ENCODE data around the gene RNF111. TPM values are rescaled to one million over a fixed set of nuclear protein-coding genes. Genes with fewer than 3 reads are reported as not detected.

Gene RNF111
- total RNA-seq, 1 donor from 2014 or later: 14.5 TPM

DNA sequence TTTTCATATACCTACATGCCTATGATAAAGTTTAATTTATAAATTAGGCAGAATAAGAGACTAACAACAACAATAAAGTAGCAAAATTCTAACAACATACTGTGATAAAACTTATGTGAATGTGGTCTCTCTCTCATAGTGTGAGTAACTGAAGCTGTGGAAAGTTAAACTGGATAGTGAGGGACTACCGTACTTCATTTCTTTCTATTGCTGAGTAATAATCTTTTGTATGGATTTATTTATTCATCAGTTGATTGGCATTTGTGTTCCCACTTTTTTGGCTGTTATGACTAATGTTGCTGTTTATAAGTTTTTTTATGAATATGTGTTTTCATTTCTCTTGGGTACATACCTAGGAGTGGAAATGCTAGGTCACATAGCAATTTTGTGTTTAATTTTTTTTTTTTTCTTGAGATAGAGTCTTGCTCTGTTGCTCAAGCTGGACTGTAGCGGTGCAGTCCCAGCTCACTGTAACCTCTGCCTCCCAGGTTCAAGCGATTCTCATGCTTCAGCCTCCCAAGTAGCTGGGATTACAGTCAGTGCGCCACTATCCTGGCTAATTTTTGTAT, 41.0 kb downstream of the RNF111 start:
- no peaks in the 10 kb centered on the region for H3K36me3 ChIP-seq (ENCODE audit: control insufficient read depth, insufficient read depth, low read length)
- H3K4me3 ChIP-seq (ENCODE audit: low read depth, low read length): no peak overlapping the region
- no peak for FAIRE-seq
- DNase-seq (ENCODE audit: low read depth): peak; percentile 5
- TF ChIP-seq, protein P1, sequence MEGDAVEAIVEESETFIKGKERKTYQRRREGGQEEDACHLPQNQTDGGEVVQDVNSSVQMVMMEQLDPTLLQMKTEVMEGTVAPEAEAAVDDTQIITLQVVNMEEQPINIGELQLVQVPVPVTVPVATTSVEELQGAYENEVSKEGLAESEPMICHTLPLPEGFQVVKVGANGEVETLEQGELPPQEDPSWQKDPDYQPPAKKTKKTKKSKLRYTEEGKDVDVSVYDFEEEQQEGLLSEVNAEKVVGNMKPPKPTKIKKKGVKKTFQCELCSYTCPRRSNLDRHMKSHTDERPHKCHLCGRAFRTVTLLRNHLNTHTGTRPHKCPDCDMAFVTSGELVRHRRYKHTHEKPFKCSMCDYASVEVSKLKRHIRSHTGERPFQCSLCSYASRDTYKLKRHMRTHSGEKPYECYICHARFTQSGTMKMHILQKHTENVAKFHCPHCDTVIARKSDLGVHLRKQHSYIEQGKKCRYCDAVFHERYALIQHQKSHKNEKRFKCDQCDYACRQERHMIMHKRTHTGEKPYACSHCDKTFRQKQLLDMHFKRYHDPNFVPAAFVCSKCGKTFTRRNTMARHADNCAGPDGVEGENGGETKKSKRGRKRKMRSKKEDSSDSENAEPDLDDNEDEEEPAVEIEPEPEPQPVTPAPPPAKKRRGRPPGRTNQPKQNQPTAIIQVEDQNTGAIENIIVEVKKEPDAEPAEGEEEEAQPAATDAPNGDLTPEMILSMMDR (IDR thresholded peaks at IDR 0.05; ENCODE audit: insufficient read depth, low read length, severe bottlenecking): no peak
- H3K27me3 ChIP-seq (ENCODE audit: control insufficient read depth, insufficient read depth, low read length): no peaks in the 10 kb centered on the region

DNA sequence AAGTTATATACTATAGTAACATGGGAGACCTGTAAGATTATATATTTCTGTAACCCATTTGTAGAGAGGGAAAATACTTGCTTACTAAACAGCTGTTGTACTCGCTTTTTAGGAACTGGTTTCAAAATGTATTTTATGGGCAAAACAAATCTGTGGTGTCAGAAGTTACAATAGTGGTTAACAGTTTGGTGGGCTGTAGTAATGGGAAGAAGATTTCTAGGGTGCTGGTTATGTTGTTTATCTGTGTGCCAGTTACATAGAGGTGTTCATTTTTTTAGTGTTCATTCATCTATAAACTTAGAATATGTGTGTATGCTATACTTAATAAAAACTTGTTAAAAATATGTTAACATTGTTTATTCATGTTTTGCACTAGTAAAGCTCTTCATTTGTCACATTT, 42.1 kb downstream of the RNF111 start:
- Histone ChIP-seq H3K36me3 (ENCODE audit: control insufficient read depth, insufficient read depth, low read length) (no peaks in the 10 kb centered on the region), H3K27me3 (ENCODE audit: control insufficient read depth, insufficient read depth, low read length) (no peaks in the 10 kb centered on the region), H3K4me3 (ENCODE audit: low read depth, low read length) (no peak overlapping the region)
- DNase-seq (ENCODE audit: low read depth) (no peak), FAIRE-seq (no peak)
- TF ChIP-seq, protein P1 (IDR thresholded peaks at IDR 0.05; ENCODE audit: insufficient read depth, low read length, severe bottlenecking): no peak

DNA sequence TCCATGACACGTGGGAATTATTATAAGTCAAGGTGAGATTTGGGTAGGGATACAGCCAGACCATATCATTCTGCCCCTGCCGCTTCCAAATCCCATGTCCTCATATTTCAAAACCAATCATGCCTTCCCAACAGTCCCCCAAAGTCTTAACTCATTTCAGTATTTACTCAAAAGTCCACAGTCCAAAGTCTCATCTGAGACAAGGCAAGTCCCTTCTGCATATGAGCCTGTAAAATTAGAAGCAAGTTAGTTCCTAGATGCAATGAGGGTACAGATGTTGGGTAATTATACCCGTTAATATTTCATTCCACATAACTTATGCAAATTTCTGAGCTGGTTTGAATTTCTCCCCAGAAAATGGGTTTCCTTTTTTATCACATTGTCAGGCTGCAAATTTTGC, 47.7 kb downstream of the RNF111 start:
- FAIRE-seq: no peak
- no peaks in the 10 kb centered on the region for H3K27me3 ChIP-seq (ENCODE audit: control insufficient read depth, insufficient read depth, low read length)
- H3K36me3 ChIP-seq (ENCODE audit: control insufficient read depth, insufficient read depth, low read length): no peaks in the 10 kb centered on the region
- H3K4me3 ChIP-seq (ENCODE audit: low read depth, low read length): no peak overlapping the region
- no peak for DNase-seq (ENCODE audit: low read depth)
- TF ChIP-seq, protein P1 (IDR thresholded peaks at IDR 0.05; ENCODE audit: insufficient read depth, low read length, severe bottlenecking): no peak

DNA sequence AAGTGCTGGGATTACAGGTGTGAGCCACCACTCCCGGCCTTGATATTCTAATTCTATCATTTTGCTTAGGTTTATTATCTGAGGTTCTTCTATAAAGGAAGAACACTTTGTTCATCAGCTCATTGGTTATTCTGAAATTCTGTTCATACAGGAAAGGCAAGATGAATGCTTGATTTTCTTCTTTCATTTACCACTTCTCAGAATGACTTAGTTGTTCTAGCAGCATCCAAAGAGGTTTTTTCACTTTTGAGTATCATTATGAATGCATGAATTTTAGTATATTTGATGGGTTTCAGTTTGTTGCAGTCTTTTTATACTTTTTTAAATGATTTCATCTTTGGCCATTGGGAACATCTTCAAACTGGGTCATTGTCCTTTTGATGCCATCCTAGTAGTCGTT, 51.8 kb downstream of the RNF111 start:
- Histone ChIP-seq H3K36me3 (ENCODE audit: control insufficient read depth, insufficient read depth, low read length) (no peaks in the 10 kb centered on the region), H3K4me3 (ENCODE audit: low read depth, low read length) (no peak overlapping the region), H3K27me3 (ENCODE audit: control insufficient read depth, insufficient read depth, low read length) (no peaks in the 10 kb centered on the region)
- no peak for DNase-seq (ENCODE audit: low read depth)
- TF ChIP-seq, protein P1 (IDR thresholded peaks at IDR 0.05; ENCODE audit: insufficient read depth, low read length, severe bottlenecking): no peak
- no peak for FAIRE-seq

DNA sequence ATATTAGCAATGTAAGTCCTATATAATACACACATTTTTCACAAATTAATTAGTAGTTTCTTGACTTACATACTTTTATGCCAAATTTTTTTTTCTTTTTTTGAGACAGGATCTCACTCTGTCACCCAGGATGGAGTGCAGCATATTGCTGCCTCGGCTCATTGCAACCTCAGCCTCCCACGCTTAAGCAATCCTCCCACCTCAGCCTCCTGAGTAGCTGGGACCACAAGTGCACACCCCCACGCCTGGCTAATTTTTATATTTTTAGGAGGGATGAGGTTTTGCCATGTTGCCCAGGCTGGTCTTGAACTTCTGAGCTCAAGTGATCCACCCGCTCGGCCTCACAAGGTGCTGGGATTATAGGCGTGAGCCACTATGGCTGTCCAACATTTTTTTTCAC, 54.6 kb downstream of the RNF111 start:
- H3K36me3 ChIP-seq (ENCODE audit: control insufficient read depth, insufficient read depth, low read length): no peaks in the 10 kb centered on the region
- FAIRE-seq (no peak), DNase-seq (ENCODE audit: low read depth) (no peak)
- TF ChIP-seq, protein P1 (IDR thresholded peaks at IDR 0.05; ENCODE audit: insufficient read depth, low read length, severe bottlenecking): no peak
- no peak overlapping the region for H3K4me3 ChIP-seq (ENCODE audit: low read depth, low read length)
- H3K27me3 ChIP-seq (ENCODE audit: control insufficient read depth, insufficient read depth, low read length): no peaks in the 10 kb centered on the region

DNA sequence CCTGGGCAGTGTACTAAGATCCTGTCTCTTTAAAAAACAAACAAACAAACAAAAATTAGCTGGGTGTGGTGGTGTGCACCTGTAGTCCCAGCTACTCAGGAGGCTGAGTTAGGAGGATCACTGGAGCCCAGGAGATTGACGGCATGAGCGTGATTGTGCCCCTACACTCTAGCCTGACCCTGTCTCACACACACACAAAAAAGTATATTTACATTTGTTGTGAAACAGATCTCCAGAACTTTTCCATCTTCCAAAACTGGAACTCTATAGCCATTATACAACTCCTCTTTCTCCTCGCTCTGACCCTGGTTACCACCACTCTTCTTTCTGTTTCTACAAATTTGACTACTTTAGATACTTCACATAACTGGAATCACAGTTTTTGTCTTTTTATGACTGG, 61.4 kb downstream of the RNF111 start:
- no peaks in the 10 kb centered on the region for H3K36me3 ChIP-seq (ENCODE audit: control insufficient read depth, insufficient read depth, low read length)
- H3K27me3 ChIP-seq (ENCODE audit: control insufficient read depth, insufficient read depth, low read length): no peaks in the 10 kb centered on the region
- DNase-seq (ENCODE audit: low read depth) (no peak), FAIRE-seq (no peak)
- TF ChIP-seq, protein P1 (IDR thresholded peaks at IDR 0.05; ENCODE audit: insufficient read depth, low read length, severe bottlenecking): no peak
- H3K4me3 ChIP-seq (ENCODE audit: low read depth, low read length): no peak overlapping the region
